HEK293 (cell line): Measurements from ENCODE around the gene PPIL4.

Experiments used
- CTCF ChIA-PET: fragments of 350-600 bp; formaldehyde crosslinking; extraction: SDS; loops from one replicate; lab custom pipeline; 2021; ENCODE audit warnings: antibody characterized with exemption; lab: Yijun Ruan, JAX
- POLR2A ChIA-PET: fragments of 300-600 bp; formaldehyde crosslinking; extraction: SDS; loops from one replicate; lab custom pipeline; 2020; ENCODE audit warnings: antibody characterized with exemption, inconsistent platforms; lab: Yijun Ruan, JAX
- H3K27ac ChIP-seq: fragments of 200-500 bp; sonication (Bioruptor generic); 2 replicates; pipeline ENCODE4 v1.5.1; 2014; ENCODE audit warnings: low read depth, low read length, control low read depth, inconsistent platforms; ENCODE audit errors: extremely low read depth
- H3K36me3 ChIP-seq, 2 experiments: fragments of 200-500 bp in 1 of 2; sonication (Bioruptor generic) in 1 of 2; 1 replicate in 1 of 2; 2 replicates in 1 of 2; pipeline ENCODE4 v1.5.1; 2014 to 2017; ENCODE audit warnings: inconsistent platforms in 2 of 2, low read length in 2 of 2; ENCODE audit not compliant: control insufficient read depth in 2 of 2, insufficient read depth in 1 of 2
- H3K4me1 ChIP-seq: fragments of 200-500 bp; sonication (Bioruptor generic); 2 replicates; pipeline ENCODE4 v1.5.1; 2014; ENCODE audit warnings: mild to moderate bottlenecking, low read length, inconsistent platforms; ENCODE audit not compliant: control insufficient read depth, insufficient read depth
- H3K4me3 ChIP-seq: 2 replicates; pipeline ENCODE4 v1.5.1; 2011; ENCODE audit warnings: low read depth, mild to moderate bottlenecking, control low read depth, low read length, moderate library complexity
- H3K9me3 ChIP-seq: fragments of 200-500 bp; sonication (Bioruptor generic); 2 replicates; pipeline ENCODE4 v1.5.1; 2014; ENCODE audit warnings: low read depth, low read length, inconsistent platforms; ENCODE audit not compliant: control insufficient read depth, insufficient read depth
- YY1 ChIP-seq: fragments of 450-650 bp; formaldehyde crosslinking; IDR thresholded peaks from 2 replicates; pipeline ENCODE4 v1.5.1; 2018; ENCODE audit warnings: missing biosample characterization, missing genetic modification characterization
- ZNF10 ChIP-seq: fragments of 450-650 bp; formaldehyde crosslinking; IDR thresholded peaks from 2 replicates; pipeline ENCODE4 v1.5.1; 2017; ENCODE audit warnings: missing biosample characterization, missing genetic modification characterization
- ZNF146 ChIP-seq: fragments of 450-650 bp; formaldehyde crosslinking; IDR thresholded peaks from 2 replicates; pipeline ENCODE4 v1.5.1; 2016; ENCODE audit warnings: missing biosample characterization, missing genetic modification characterization
- ZNF169 ChIP-seq: fragments of 450-650 bp; formaldehyde crosslinking; IDR thresholded peaks from 2 replicates; pipeline ENCODE4 v1.5.1; 2016; ENCODE audit warnings: missing biosample characterization, missing genetic modification characterization
- ZNF2 ChIP-seq: fragments of 450-650 bp; formaldehyde crosslinking; IDR thresholded peaks from 2 replicates; pipeline ENCODE4 v1.5.1; 2016; ENCODE audit warnings: missing biosample characterization, missing genetic modification characterization
- ZNF202 ChIP-seq: fragments of 450-650 bp; formaldehyde crosslinking; IDR thresholded peaks from 2 replicates; pipeline ENCODE4 v1.5.1; 2016; ENCODE audit warnings: missing biosample characterization, missing genetic modification characterization, borderline replicate concordance
- ZNF266 ChIP-seq: fragments of 450-650 bp; formaldehyde crosslinking; IDR thresholded peaks from 2 replicates; pipeline ENCODE4 v1.5.1; 2016; ENCODE audit warnings: missing biosample characterization, missing genetic modification characterization, low read depth
- ZNF274 ChIP-seq, 2 experiments: fragments of 200-500 bp in 1 of 2; fragments of 450-650 bp in 1 of 2; sonication (Bioruptor generic) in 1 of 2; formaldehyde crosslinking in 1 of 2; IDR thresholded peaks; 2 replicates each; pipeline versions ENCODE4 v1.5.1 to v1.6.1; 2014 to 2016; ENCODE audit warnings: borderline replicate concordance in 1 of 2, inconsistent platforms in 1 of 2, low read length in 1 of 2, missing biosample characterization in 1 of 2, missing genetic modification characterization in 1 of 2
- ZNF558 ChIP-seq: fragments of 450-650 bp; formaldehyde crosslinking; IDR thresholded peaks from 2 replicates; pipeline ENCODE4 v1.5.1; 2016; ENCODE audit warnings: missing biosample characterization, missing genetic modification characterization
- ZNF76 ChIP-seq: fragments of 450-650 bp; formaldehyde crosslinking; IDR thresholded peaks from 2 replicates; pipeline ENCODE4; 2016; ENCODE audit warnings: low read depth, missing biosample characterization, missing genetic modification characterization, borderline replicate concordance
- ZNF791 ChIP-seq: fragments of 450-650 bp; formaldehyde crosslinking; IDR thresholded peaks from 2 replicates; pipeline ENCODE4 v1.5.1; 2016; ENCODE audit warnings: missing biosample characterization, missing genetic modification characterization
- ZNF830 ChIP-seq: fragments of 450-650 bp; IDR thresholded peaks from 2 replicates; pipeline ENCODE4 v1.5.0; 2018; ENCODE audit warnings: missing biosample characterization, missing genetic modification characterization, low read depth, mild to moderate bottlenecking, moderate library complexity
- TF ChIP-seq, protein P1 (sequence below): fragments of 450-650 bp; formaldehyde crosslinking; IDR thresholded peaks from 2 replicates; pipeline ENCODE4 v1.5.1; 2016; ENCODE audit warnings: missing biosample characterization, missing genetic modification characterization
- TF ChIP-seq, protein P2 (sequence below): fragments of 450-650 bp; formaldehyde crosslinking; IDR thresholded peaks from 2 replicates; pipeline ENCODE4 v1.5.1; 2017; ENCODE audit warnings: missing biosample characterization, missing genetic modification characterization
- TF ChIP-seq, protein P3 (sequence below): fragments of 450-650 bp; formaldehyde crosslinking; IDR thresholded peaks from 2 replicates; pipeline ENCODE4 v1.5.1; 2016; ENCODE audit warnings: missing biosample characterization, missing genetic modification characterization
- TF ChIP-seq, protein P4 (sequence below): fragments of 450-650 bp; formaldehyde crosslinking; IDR thresholded peaks from 2 replicates; pipeline ENCODE4 v1.5.1; 2017; ENCODE audit warnings: missing biosample characterization, missing genetic modification characterization
- TF ChIP-seq, protein P5 (sequence below): fragments of 450-650 bp; formaldehyde crosslinking; IDR thresholded peaks from 2 replicates; pipeline ENCODE4 v1.5.1; 2017; ENCODE audit warnings: missing biosample characterization, mild to moderate bottlenecking, missing genetic modification characterization, moderate library complexity
- TF ChIP-seq, protein P6 (sequence below): fragments of 450-650 bp; formaldehyde crosslinking; IDR thresholded peaks from 2 replicates; pipeline ENCODE4 v1.5.1; 2016; ENCODE audit warnings: missing biosample characterization, missing genetic modification characterization

Gene PPIL4

DNA sequence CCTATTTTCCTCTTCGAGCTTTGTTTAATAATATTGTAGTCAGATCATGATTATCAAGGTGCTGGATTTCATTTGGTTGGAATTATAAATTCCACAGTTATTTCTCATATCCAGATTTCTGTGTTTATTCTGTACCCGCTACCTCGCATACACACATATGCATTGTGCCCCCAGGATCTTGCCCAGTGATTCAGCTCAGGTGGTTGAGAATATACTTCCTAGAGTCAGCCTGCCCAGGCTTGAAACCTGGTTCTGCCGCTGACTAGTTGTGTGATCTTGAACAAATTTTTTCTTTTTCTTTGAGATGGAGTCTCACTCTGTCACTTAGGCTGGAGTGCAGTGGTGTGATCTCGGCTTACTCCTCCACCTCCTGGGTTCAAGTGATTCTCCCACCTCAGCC lies 35.0 kb upstream of the PPIL4 start (continued):
- TF ChIP-seq, protein P1, sequence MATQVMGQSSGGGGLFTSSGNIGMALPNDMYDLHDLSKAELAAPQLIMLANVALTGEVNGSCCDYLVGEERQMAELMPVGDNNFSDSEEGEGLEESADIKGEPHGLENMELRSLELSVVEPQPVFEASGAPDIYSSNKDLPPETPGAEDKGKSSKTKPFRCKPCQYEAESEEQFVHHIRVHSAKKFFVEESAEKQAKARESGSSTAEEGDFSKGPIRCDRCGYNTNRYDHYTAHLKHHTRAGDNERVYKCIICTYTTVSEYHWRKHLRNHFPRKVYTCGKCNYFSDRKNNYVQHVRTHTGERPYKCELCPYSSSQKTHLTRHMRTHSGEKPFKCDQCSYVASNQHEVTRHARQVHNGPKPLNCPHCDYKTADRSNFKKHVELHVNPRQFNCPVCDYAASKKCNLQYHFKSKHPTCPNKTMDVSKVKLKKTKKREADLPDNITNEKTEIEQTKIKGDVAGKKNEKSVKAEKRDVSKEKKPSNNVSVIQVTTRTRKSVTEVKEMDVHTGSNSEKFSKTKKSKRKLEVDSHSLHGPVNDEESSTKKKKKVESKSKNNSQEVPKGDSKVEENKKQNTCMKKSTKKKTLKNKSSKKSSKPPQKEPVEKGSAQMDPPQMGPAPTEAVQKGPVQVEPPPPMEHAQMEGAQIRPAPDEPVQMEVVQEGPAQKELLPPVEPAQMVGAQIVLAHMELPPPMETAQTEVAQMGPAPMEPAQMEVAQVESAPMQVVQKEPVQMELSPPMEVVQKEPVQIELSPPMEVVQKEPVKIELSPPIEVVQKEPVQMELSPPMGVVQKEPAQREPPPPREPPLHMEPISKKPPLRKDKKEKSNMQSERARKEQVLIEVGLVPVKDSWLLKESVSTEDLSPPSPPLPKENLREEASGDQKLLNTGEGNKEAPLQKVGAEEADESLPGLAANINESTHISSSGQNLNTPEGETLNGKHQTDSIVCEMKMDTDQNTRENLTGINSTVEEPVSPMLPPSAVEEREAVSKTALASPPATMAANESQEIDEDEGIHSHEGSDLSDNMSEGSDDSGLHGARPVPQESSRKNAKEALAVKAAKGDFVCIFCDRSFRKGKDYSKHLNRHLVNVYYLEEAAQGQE (tag by site-specific recombination), result no peak
- TF ChIP-seq YY1 (tag by site-specific recombination), result no peak
- TF ChIP-seq, protein P2, sequence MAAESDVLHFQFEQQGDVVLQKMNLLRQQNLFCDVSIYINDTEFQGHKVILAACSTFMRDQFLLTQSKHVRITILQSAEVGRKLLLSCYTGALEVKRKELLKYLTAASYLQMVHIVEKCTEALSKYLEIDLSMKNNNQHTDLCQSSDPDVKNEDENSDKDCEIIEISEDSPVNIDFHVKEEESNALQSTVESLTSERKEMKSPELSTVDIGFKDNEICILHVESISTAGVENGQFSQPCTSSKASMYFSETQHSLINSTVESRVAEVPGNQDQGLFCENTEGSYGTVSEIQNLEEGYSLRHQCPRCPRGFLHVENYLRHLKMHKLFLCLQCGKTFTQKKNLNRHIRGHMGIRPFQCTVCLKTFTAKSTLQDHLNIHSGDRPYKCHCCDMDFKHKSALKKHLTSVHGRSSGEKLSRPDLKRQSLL (tag by site-specific recombination), result no peak
- TF ChIP-seq, protein P3, sequence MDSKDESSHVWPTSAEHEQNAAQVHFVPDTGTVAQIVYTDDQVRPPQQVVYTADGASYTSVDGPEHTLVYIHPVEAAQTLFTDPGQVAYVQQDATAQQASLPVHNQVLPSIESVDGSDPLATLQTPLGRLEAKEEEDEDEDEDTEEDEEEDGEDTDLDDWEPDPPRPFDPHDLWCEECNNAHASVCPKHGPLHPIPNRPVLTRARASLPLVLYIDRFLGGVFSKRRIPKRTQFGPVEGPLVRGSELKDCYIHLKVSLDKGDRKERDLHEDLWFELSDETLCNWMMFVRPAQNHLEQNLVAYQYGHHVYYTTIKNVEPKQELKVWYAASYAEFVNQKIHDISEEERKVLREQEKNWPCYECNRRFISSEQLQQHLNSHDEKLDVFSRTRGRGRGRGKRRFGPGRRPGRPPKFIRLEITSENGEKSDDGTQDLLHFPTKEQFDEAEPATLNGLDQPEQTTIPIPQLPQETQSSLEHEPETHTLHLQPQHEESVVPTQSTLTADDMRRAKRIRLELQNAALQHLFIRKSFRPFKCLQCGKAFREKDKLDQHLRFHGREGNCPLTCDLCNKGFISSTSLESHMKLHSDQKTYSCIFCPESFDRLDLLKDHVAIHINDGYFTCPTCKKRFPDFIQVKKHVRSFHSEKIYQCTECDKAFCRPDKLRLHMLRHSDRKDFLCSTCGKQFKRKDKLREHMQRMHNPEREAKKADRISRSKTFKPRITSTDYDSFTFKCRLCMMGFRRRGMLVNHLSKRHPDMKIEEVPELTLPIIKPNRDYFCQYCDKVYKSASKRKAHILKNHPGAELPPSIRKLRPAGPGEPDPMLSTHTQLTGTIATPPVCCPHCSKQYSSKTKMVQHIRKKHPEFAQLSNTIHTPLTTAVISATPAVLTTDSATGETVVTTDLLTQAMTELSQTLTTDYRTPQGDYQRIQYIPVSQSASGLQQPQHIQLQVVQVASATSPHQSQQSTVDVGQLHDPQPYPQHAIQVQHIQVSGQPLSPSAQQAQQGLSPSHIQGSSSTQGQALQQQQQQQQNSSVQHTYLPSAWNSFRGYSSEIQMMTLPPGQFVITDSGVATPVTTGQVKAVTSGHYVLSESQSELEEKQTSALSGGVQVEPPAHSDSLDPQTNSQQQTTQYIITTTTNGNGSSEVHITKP, result no peak

DNA sequence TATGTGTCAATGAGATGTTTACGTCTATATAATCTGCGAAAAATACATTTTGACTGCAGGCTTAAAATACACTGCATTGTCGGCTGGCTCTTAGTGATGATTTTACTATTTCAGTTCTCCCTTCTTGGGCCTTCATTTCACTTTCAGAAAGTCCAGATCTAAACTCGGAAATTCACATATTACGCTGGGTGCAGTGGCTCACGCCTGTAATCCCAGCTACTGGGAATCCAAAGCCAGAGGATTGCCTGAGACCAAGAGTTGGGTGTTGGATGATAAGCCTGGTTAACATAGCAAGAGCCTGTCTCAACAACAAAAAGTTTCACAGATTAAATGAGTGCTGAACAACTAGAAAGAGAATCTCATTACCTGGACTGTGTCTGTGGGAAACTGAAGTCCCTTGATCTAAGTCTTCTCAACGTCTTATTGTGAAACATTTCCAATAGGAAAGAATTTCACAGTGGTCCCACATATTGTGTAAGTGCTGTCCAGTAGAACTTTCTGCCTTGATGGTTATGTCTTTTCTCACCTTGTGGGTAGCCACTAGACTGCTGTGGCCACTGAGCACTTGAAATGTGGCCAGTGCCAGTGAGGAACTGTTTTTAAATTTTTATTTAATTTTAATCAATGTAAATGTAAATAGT lies 22.2 kb upstream of the PPIL4 start:
- CTCF ChIA-PET, result interaction anchor here (0.9 to 1.3 kb wide), 2 partner anchors 22 to 35 kb away, joined by 3 read pairs; partner anchors contain the start of gene PPIL4

DNA sequence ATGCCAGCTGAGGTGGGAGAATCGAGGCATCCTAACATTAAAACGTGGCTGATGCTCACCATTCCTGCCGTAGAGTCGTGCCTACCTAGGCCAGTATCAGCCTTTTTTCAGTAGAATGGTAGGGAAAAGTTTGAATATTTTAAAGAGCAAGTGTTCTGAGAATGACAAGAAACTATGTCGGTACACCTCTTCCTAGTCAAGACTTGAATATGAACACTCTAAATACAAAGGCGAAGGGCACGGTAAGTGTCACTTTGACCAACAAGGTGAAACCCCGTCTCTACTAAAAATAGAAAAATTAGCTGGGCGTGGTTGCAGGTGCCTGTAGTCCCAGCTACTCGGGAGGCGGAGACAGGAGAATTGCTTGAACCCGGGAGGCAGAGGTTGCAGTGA lies 21.3 kb upstream of the PPIL4 start:
- POLR2A ChIA-PET, result no interaction called here
- CTCF ChIA-PET, result interaction anchor here (1.3 kb wide), 1 partner anchor 22 kb away, joined by 3 read pairs; the partner anchor contains the start of gene PPIL4
- peak overlapping the region; percentile 83 for H3K4me3 ChIP-seq
- TF ChIP-seq ZNF146 (tag by site-specific recombination) (no peak), ZNF2 (tag by site-specific recombination) (no peak), ZNF830 (tag by site-specific recombination) (no peak), ZNF274 (IDR thresholded peaks at IDR 0.05; ENCODE audit: low read length) (no peak), ZNF274 (tag by site-specific recombination; IDR thresholded peaks at IDR 0.05; ENCODE audit: borderline replicate concordance) (no peak), ZNF202 (tag by site-specific recombination) (no peak), ZNF76 (no peak), ZNF169 (tag by site-specific recombination) (no peak), ZNF266 (tag by site-specific recombination) (no peak), ZNF791 (no peak), ZNF558 (tag by site-specific recombination) (no peak)
- TF ChIP-seq, protein P4, sequence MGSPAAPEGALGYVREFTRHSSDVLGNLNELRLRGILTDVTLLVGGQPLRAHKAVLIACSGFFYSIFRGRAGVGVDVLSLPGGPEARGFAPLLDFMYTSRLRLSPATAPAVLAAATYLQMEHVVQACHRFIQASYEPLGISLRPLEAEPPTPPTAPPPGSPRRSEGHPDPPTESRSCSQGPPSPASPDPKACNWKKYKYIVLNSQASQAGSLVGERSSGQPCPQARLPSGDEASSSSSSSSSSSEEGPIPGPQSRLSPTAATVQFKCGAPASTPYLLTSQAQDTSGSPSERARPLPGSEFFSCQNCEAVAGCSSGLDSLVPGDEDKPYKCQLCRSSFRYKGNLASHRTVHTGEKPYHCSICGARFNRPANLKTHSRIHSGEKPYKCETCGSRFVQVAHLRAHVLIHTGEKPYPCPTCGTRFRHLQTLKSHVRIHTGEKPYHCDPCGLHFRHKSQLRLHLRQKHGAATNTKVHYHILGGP (tag by site-specific recombination), result no peak

More for the DNA sequence above, 22.2 kb upstream of the PPIL4 start:
- Histone ChIP-seq H3K36me3 (peaks cover 6 to 7% of the 10 kb centered on the region in 2 experiments; a peak in 2 of 3 replicates), H3K9me3 (no peaks in the 10 kb centered on the region), H3K27ac (no peak overlapping the region), H3K4me1 (peaks cover 22% of the 10 kb centered on the region; the same call in 1 of the 2 replicates), H3K4me3 (no peak overlapping the region)
- POLR2A ChIA-PET, result no interaction called here
- TF ChIP-seq, protein P5, sequence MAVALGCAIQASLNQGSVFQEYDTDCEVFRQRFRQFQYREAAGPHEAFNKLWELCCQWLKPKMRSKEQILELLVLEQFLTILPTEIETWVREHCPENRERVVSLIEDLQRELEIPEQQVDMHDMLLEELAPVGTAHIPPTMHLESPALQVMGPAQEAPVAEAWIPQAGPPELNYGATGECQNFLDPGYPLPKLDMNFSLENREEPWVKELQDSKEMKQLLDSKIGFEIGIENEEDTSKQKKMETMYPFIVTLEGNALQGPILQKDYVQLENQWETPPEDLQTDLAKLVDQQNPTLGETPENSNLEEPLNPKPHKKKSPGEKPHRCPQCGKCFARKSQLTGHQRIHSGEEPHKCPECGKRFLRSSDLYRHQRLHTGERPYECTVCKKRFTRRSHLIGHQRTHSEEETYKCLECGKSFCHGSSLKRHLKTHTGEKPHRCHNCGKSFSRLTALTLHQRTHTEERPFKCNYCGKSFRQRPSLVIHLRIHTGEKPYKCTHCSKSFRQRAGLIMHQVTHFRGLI (tag by site-specific recombination), result no peak
- no peak for TF ChIP-seq ZNF10 (tag by site-specific recombination)
- TF ChIP-seq, protein P6, sequence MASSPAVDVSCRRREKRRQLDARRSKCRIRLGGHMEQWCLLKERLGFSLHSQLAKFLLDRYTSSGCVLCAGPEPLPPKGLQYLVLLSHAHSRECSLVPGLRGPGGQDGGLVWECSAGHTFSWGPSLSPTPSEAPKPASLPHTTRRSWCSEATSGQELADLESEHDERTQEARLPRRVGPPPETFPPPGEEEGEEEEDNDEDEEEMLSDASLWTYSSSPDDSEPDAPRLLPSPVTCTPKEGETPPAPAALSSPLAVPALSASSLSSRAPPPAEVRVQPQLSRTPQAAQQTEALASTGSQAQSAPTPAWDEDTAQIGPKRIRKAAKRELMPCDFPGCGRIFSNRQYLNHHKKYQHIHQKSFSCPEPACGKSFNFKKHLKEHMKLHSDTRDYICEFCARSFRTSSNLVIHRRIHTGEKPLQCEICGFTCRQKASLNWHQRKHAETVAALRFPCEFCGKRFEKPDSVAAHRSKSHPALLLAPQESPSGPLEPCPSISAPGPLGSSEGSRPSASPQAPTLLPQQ (tag by site-specific recombination), result no peak

More for the DNA sequence above, 21.3 kb upstream of the PPIL4 start:
- H3K27ac ChIP-seq, result peak overlapping the region; percentile 90; the same call in 1 of the 2 replicates
- no peaks in the 10 kb centered on the region for H3K9me3 ChIP-seq
- H3K36me3 ChIP-seq, result no peaks in the 10 kb centered on the region
- H3K4me1 ChIP-seq, result peaks cover 22% of the 10 kb centered on the region; the same call in 1 of the 2 replicates
